Karpas-422 (cell line): ENCODE measurements around the gene TSPAN4. TPM values are rescaled to one million over a fixed set of nuclear protein-coding genes. Genes with fewer than 3 reads are reported as not detected.
A peak's percentile ranks its signal among the peaks of the same experiment; 100 is the strongest.

Experiments used
- DNase-seq: peaks from one replicate; pipeline ENCODE4 v3.0.0-alpha.2; 2015
- H2AFZ ChIP-seq: fragments of 200-600 bp; sonication (generic); 2 replicates; pipeline ENCODE4 v1.6.1; 2014; ENCODE audit warnings: antibody characterized with exemption, low read length, mixed read lengths
- H3K27ac ChIP-seq: fragments of 200-600 bp; sonication (generic); 2 replicates; pipeline ENCODE4 v1.5.1; 2014; ENCODE audit warnings: mild to moderate bottlenecking, low read length, moderate library complexity
- H3K27me3 ChIP-seq: fragments of 200-600 bp; sonication (generic); 2 replicates; pipeline ENCODE4 v1.6.1; 2014; ENCODE audit warnings: low read length, mixed read lengths
- H3K36me3 ChIP-seq: fragments of 200-600 bp; sonication (generic); 2 replicates; pipeline ENCODE4 v1.6.1; 2014; ENCODE audit warnings: low read length, mixed read lengths; ENCODE audit not compliant: insufficient read depth
- H3K4me1 ChIP-seq: fragments of 200-600 bp; sonication (generic); 2 replicates; pipeline ENCODE4 v1.6.1; 2014; ENCODE audit warnings: mild to moderate bottlenecking, low read length, mixed read lengths
- H3K4me2 ChIP-seq: fragments of 200-600 bp; sonication (generic); 2 replicates; pipeline ENCODE4 v1.6.1; 2014; ENCODE audit warnings: low read length, low read depth, mild to moderate bottlenecking; ENCODE audit not compliant: poor library complexity, severe bottlenecking
- H3K4me3 ChIP-seq: fragments of 200-600 bp; sonication (generic); 2 replicates; pipeline ENCODE4 v1.5.1; 2014; ENCODE audit warnings: mild to moderate bottlenecking, antibody characterized with exemption, low read length, mixed read lengths
- H3K79me2 ChIP-seq: fragments of 200-600 bp; sonication (generic); 2 replicates; pipeline ENCODE4 v1.6.1; 2014; ENCODE audit warnings: mild to moderate bottlenecking, low read length, mixed read lengths
- H3K9ac ChIP-seq: fragments of 200-600 bp; sonication (generic); 2 replicates; pipeline ENCODE4 v1.6.0; 2014; ENCODE audit warnings: low read length
- H3K9me2 ChIP-seq: fragments of 200-600 bp; sonication (generic), shearing (Covaris generic); replicated peaks from 2 replicates; pipeline ENCODE4 v1.6.0; 2014; ENCODE audit warnings: mild to moderate bottlenecking, low read length, moderate library complexity; ENCODE audit not compliant: insufficient read depth
- H3K9me3 ChIP-seq: fragments of 300-700, 200-600 bp; sonication (generic); 2 replicates; pipeline ENCODE4 v1.6.1; 2014; ENCODE audit warnings: low read length, mixed read lengths
- H4K20me1 ChIP-seq: fragments of 200-600 bp; sonication (generic); 2 replicates; pipeline ENCODE4 v1.6.1; 2014; ENCODE audit warnings: mild to moderate bottlenecking, antibody characterized with exemption, low read length, low read depth; ENCODE audit not compliant: insufficient read depth
- total RNA-seq: library from RNA; depleted of rRNA; stranded (reverse); fragments of >200 nt; shearing (Covaris generic); gene quantifications from 2 replicates; pipeline ENCODE4 v1.2.3, GENCODE V29; 2014; ENCODE audit warnings: low replicate concordance

Gene TSPAN4
- total RNA-seq, 1 experiment from 2014 or later, result not detected

DNA sequence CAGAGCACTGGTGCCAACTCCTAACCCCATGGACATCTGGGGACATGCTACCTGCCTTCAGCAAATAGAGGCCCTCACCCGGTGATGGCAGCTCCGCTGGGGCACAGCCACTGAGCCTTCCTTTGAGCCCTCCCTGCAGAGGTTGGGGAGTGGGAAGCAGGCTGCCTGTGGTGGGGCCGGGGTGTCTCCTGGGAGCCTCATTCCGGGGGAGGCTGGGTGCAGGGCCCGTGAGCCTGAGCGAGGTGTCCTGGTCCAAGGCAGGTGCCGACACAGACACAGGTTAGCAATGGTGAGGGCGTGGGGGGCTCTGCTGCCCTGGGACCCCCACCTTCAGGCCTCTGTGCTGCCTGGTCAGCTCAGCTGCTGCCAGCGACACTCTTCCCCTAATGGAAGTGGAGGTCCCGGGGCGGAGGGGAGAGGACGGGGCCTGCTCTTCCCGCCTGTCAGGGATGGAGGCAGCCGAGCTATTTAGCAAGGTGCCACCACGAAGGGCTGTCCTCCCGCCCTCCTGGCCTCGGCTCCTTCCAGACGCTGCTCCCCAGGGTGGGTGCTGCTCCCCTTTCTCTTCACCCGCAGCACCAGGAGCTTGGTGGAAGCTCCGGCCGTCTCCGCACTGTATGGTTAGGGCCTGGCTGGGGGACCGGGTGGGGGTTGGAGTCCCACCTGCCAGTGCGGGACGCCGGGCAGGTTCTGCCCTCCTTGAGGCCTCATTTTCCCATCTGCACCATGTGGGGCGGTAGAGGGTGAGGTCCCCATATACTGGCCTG, 11.2 kb downstream of the TSPAN4 start:
- peak; percentile 68 for DNase-seq
- Histone ChIP-seq H4K20me1 (no peaks in the 10 kb centered on the region), H2AFZ (no peak overlapping the region)

DNA sequence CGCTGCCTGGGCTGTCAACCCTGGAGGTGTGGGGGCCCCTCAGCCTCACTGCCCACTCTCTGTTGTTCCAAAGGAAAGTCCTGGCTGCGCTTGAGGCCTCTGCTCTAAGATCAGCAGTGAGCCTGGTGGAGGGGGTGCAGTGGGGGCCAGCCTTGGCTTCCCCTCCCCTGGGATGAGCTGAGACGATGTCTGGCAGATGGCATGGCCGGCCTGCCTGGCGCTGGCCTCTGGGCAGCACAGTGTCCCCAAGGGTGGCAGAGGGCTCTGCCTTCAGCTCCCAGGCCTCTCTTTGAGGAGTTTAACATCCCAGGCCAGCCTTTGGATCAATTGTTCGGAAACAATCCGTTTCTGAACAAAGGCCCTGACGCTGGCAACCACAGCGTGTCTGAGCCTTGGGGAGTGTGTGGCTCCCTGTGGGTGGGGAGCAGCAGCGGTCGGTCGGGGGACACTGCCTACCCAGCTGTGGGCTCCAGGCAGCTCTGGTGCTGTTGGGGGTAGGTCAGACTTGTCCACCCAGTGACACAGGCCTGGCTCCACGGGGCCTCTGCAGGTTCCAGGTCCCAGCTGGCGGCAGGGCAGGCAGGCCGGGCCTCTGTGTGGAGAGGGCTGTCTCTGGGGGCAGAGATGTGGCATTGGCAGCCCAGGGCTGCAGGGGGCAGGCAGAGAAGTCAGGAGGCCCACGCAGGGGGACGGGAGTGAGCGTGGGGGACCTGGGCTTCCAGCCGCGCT, 12.1 kb downstream of the TSPAN4 start:
- H4K20me1 ChIP-seq, result no peaks in the 10 kb centered on the region
- H3K9ac ChIP-seq, result no peak overlapping the region
- no peaks in the 10 kb centered on the region for H3K79me2 ChIP-seq
- no peaks in the 10 kb centered on the region for H3K27me3 ChIP-seq
- no peak for DNase-seq
- H3K36me3 ChIP-seq, result no peaks in the 10 kb centered on the region
- no peak overlapping the region for H2AFZ ChIP-seq
- no peaks in the 10 kb centered on the region for H3K9me2 ChIP-seq
- no peak overlapping the region for H3K27ac ChIP-seq
- H3K4me2 ChIP-seq, result no peak overlapping the region
- peaks cover 10% of the 10 kb centered on the region for H3K4me1 ChIP-seq
- H3K4me3 ChIP-seq, result no peak overlapping the region
- H3K9me3 ChIP-seq, result no peaks in the 10 kb centered on the region

More for the DNA sequence above, 11.2 kb downstream of the TSPAN4 start:
- peaks cover 15% of the 10 kb centered on the region for H3K4me1 ChIP-seq
- H3K9me2 ChIP-seq, result no peaks in the 10 kb centered on the region
- no peaks in the 10 kb centered on the region for H3K79me2 ChIP-seq
- H3K27ac ChIP-seq, result no peak overlapping the region
- no peak overlapping the region for H3K9ac ChIP-seq
- no peaks in the 10 kb centered on the region for H3K9me3 ChIP-seq
- no peak overlapping the region for H3K4me2 ChIP-seq
- H3K4me3 ChIP-seq, result no peak overlapping the region
- H3K36me3 ChIP-seq, result no peaks in the 10 kb centered on the region
- no peaks in the 10 kb centered on the region for H3K27me3 ChIP-seq

DNA sequence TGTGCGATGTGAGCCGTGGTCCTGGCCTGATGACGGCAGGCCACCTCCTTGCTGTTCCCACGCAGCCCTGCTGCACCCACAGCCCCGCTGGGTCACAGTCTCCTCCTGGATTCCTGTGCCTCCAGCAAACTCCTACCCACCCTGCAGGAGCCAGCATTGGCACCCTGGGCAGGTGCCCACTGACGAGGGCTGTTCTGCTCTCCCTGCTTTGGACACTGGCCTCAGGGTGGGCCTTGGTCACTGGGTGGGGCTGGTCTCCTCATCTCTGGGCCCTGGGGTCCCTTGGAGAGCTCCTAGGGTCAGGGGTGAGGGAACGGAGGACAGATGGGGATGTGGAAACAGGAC, 12.7 kb downstream of the TSPAN4 start:
- Histone ChIP-seq H2AFZ (no peak overlapping the region), H3K4me1 (peaks cover 10% of the 10 kb centered on the region), H3K9me2 (no peaks in the 10 kb centered on the region), H3K79me2 (no peaks in the 10 kb centered on the region), H4K20me1 (no peaks in the 10 kb centered on the region), H3K9ac (no peak overlapping the region), H3K4me2 (no peak overlapping the region), H3K4me3 (no peak overlapping the region), H3K9me3 (no peaks in the 10 kb centered on the region), H3K36me3 (no peaks in the 10 kb centered on the region), H3K27ac (no peak overlapping the region), H3K27me3 (no peaks in the 10 kb centered on the region)
- no peak for DNase-seq

DNA sequence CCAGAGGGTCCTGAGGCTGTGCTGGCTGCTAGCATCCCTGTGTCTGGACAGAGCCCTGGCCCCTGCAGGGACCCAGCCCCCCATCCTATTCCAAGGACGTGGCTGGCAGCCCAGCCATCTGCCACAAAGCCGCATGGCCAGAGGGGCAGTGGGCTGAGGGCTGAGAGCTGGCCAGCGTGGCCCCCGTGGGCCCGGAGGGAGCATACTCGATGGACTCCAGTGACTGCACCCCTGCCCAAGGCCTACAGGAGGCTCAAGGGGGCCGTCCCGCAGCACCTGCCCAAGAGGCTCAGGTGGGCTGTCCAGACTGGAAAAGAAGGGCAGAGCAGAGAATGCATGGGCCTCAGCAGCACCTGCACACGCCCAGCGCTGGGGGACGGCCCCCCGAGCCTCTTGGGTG, 13.1 kb downstream of the TSPAN4 start:
- Histone ChIP-seq H3K27me3 (no peaks in the 10 kb centered on the region), H3K27ac (no peak overlapping the region), H3K9ac (no peak overlapping the region), H3K9me3 (no peaks in the 10 kb centered on the region), H4K20me1 (no peaks in the 10 kb centered on the region), H3K4me3 (no peak overlapping the region), H3K4me1 (peaks cover 10% of the 10 kb centered on the region), H2AFZ (no peak overlapping the region), H3K79me2 (no peaks in the 10 kb centered on the region), H3K4me2 (no peak overlapping the region), H3K9me2 (no peaks in the 10 kb centered on the region), H3K36me3 (no peaks in the 10 kb centered on the region)
- DNase-seq, result no peak

DNA sequence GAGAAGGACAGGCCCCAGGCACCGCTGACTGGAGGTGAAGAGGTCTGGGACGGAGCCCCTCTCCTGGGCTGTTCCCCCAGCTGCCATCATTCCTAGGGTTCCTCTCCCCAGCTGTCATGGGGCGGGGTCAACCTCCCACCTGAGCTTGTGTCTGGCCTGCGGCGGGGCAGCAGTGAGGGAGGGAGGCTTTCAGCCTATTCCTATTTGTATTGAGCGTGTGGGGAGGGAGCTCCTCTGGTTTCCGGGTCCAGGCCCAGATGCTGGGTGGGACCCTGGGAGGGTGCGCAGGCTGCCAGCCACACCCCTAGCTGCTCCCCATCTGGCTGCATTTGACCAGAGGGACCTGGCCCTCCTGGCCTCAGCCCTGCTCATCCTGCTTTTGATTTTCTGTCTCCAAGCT, 13.7 kb downstream of the TSPAN4 start:
- Histone ChIP-seq H3K4me2 (peak overlapping the region; percentile 50), H3K36me3 (no peaks in the 10 kb centered on the region), H3K27me3 (no peaks in the 10 kb centered on the region), H4K20me1 (no peaks in the 10 kb centered on the region), H3K9me3 (no peaks in the 10 kb centered on the region), H3K27ac (no peak overlapping the region), H3K9me2 (no peaks in the 10 kb centered on the region), H3K4me1 (peaks cover 10% of the 10 kb centered on the region), H3K9ac (no peak overlapping the region), H3K79me2 (no peaks in the 10 kb centered on the region), H2AFZ (no peak overlapping the region), H3K4me3 (no peak overlapping the region)
- no peak for DNase-seq

DNA sequence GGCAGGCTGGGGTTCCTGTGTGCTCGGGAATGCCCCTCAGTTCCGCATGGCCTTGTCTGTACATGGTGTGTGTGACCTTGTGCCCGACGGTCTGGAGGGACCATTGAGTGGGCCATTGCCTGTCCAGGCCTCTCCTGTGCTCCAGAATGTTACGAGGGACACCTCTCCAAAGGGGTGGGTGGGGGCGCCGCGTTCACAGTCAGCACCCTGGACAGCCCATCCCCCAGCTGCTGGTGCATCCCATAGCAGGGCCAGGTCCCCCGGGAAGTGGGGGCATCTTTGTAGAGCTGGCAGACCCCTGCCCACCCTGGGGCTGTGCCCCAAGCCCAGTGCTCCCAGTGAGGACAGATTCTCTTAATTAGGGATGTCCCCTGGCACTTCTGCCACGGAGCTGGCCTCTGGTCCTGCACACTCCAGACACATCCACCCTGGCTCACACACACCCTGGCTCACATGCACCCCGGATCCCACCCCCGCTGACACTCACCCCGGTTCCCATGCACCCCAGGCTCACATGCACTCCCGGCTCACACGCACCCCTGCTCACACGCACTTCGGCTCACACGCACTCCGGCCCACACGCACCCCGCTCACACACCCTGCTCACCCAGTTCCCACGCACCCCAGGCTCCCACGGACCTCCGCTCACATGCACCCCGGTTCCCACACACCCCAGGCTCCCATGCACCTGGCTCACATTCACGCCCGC, 15.6 kb downstream of the TSPAN4 start:
- H3K4me2 ChIP-seq, result no peak overlapping the region
- H3K36me3 ChIP-seq, result no peaks in the 10 kb centered on the region
- no peak overlapping the region for H3K9ac ChIP-seq
- H3K4me1 ChIP-seq, result peaks cover 10% of the 10 kb centered on the region
- no peaks in the 10 kb centered on the region for H3K9me3 ChIP-seq
- no peak for DNase-seq
- no peak overlapping the region for H3K4me3 ChIP-seq
- H3K9me2 ChIP-seq, result no peaks in the 10 kb centered on the region
- no peaks in the 10 kb centered on the region for H3K27me3 ChIP-seq
- no peaks in the 10 kb centered on the region for H4K20me1 ChIP-seq
- H3K79me2 ChIP-seq, result no peaks in the 10 kb centered on the region
- H2AFZ ChIP-seq, result no peak overlapping the region
- no peak overlapping the region for H3K27ac ChIP-seq

DNA sequence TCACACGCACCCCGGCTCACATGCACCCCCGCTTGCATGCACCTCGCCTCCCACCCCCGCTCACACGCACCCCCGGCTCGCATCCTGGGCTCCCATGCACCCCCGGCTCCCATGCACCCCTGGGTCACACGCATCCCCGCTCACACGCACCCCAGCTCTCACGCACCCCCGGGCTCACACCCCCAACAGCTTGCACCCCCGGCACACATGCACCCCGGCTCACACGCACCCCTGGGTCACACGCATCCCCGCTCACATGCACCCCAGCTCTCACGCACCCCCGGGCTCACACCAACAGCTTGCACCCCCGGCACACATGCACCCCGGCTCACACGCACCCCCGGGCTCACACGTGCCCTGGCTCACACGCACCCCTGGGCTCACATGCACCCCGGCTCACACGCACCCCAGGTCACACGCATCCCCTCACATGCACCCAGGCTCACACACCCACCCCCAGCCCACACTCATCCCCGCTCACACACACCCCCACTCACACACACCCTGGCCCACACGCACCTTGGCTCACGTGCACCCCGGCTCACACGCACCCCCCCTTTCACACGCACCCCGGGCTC, 16.2 kb downstream of the TSPAN4 start:
- DNase-seq, result no peak
- Histone ChIP-seq H3K27ac (no peak overlapping the region), H3K27me3 (no peaks in the 10 kb centered on the region), H3K9me2 (no peaks in the 10 kb centered on the region), H3K4me1 (peaks cover 10% of the 10 kb centered on the region), H4K20me1 (0 out of 2 replicates have a peak, but pooled peaks cover 4% of the 10 kb centered on the region), H3K9ac (no peak overlapping the region), H3K4me2 (no peak overlapping the region), H3K36me3 (no peaks in the 10 kb centered on the region), H3K9me3 (no peaks in the 10 kb centered on the region), H2AFZ (no peak overlapping the region), H3K79me2 (no peaks in the 10 kb centered on the region), H3K4me3 (no peak overlapping the region)
